Ovary (tissue), 3 donors: ENCODE measurements around the gene KRTAP12-1.

Experiments used
- CTCF ChIP-seq, 3 donors: fragments of 450-650 bp in 2 of 3; fragments of 200-600 bp in 1 of 3; IDR thresholded peaks; one replicate each; pipeline versions ENCODE4 v1.5.1 to v1.8.0; 2016 to 2022; ENCODE audit warnings: antibody characterized with exemption in 3 of 3, mild to moderate bottlenecking in 1 of 3
- EP300 ChIP-seq: sonication (generic); formaldehyde crosslinking; IDR thresholded peaks from one replicate; pipeline ENCODE4 v1.6.1; 2017; ENCODE audit warnings: antibody characterized with exemption
- POLR2A ChIP-seq: fragments of 450-650 bp; IDR thresholded peaks from one replicate; pipeline ENCODE4 v1.6.1; 2017; ENCODE audit warnings: antibody characterized with exemption, mild to moderate bottlenecking, moderate library complexity
- donor health status: DM: no; HTN: no; CAD: no.

- TF ChIP-seq POLR2A (no peak), CTCF (IDR thresholded peaks at IDR 0.05) (no peak), EP300 (no peak)
These were observed 16.1 kb upstream of the KRTAP12-1 start for GRCh38 chr21:44697811-44698734.
